ENCODE data around the gene KANK2. TPM values are rescaled to one million over a fixed set of nuclear protein-coding genes. Genes with fewer than 3 reads are reported as not detected.
A peak's percentile ranks its signal among the peaks of the same experiment; 100 is the strongest.

KANK2 gene
- total and polyA plus RNA-seq, 2 of the 13 experiments (the other 11 are each of a cell fraction or from before 2014, with no cell fraction given) = 5.7 to 12.9 TPM

DNA sequence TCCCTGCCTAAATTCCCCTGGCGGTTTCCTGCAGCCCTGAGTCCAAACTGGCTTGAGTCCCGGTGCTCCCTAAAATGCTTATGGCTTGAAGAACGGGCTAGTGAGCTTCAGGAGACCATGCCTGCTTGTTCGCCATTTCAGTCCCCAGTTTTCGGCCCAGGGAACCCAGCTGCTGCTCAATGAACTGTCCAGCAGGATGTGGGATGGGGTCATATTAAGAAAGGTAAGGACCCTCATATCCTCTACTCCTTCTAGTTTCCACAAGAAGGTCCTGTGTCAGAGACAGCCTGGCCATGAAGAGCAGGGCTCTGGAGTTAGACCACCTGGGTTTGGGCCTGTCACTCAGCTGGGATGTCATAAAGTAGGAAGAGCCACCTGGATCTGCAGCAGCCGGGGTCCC lies 24.8 kb downstream of the KANK2 start (continued):
- TF ChIP-seq EED (CRISPR knock-in tag; IDR thresholded peaks at IDR 0.05) = no peak
- TF ChIP-seq ETV5 (CRISPR knock-in tag; IDR thresholded peaks at IDR 0.05; ENCODE audit: borderline replicate concordance) = no peak
- no peak for TF ChIP-seq MXD4 (CRISPR knock-in tag; IDR thresholded peaks at IDR 0.05)
- TF ChIP-seq ZNF30 (CRISPR knock-in tag; IDR thresholded peaks at IDR 0.05) = no peak

DNA sequence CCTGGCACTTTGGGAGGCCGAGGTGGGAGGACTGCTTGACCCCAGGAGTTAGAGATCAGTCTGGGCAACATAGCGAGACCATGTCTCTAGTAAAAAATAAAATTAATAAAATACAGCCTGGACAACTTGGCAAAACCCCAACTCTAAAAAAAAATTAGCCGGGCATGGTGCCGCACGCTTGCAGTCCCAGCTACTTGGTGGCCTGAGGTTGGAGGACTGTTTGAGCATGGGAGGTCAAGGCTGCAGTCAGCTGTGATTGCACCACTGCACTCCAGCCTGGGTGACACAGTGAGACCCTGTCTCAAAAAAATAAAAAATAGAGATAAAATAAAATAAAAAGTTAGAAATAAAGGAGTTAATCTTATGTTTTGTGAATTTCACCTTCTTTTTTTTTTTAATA lies 26.2 kb downstream of the KANK2 start:
- DNase-seq (ENCODE audit: low spot score) = no peak
- Histone ChIP-seq H3K9me3 (ENCODE audit: low read length) (no peaks in the 10 kb centered on the region), H4K20me1 (ENCODE audit: insufficient read depth, low read length) (no peaks in the 10 kb centered on the region), H2AFZ (ENCODE audit: low read length) (no peak overlapping the region), H3K27me3 (ENCODE audit: control insufficient read depth in 1 of 2, insufficient read depth in 2 of 2, low read length in 2 of 2) (no peaks in the 10 kb centered on the region), H3K9ac (ENCODE audit: insufficient read depth, low read depth, low read length) (no peak overlapping the region), H3K4me1 (ENCODE audit: insufficient read depth, low read length) (no peaks in the 10 kb centered on the region), H3K36me3 (replicated peaks in 1 of 2; ENCODE audit: control insufficient read depth in 1 of 2, insufficient read depth in 2 of 2, low read length in 2 of 2) (peaks cover 4 to 20% of the 10 kb centered on the region in 2 experiments; a peak in 3 of 5 replicates), H3K4me3 (replicated peaks in 1 of 3; ENCODE audit: insufficient read depth in 1 of 3, low read depth in 2 of 3, low read length in 3 of 3) (no peak overlapping the region), H3K79me2 (ENCODE audit: insufficient read depth, low read length) (no peaks in the 10 kb centered on the region), H3K4me2 (ENCODE audit: low read depth, low read length) (no peak overlapping the region), H3K27ac (ENCODE audit: extremely low read length, insufficient read depth, low read length) (no peak overlapping the region)
- ATAC-seq = 0 out of 3 replicates have a peak, but pooled peaks have one; percentile 28
- TF ChIP-seq, protein P1, sequence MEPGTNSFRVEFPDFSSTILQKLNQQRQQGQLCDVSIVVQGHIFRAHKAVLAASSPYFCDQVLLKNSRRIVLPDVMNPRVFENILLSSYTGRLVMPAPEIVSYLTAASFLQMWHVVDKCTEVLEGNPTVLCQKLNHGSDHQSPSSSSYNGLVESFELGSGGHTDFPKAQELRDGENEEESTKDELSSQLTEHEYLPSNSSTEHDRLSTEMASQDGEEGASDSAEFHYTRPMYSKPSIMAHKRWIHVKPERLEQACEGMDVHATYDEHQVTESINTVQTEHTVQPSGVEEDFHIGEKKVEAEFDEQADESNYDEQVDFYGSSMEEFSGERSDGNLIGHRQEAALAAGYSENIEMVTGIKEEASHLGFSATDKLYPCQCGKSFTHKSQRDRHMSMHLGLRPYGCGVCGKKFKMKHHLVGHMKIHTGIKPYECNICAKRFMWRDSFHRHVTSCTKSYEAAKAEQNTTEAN (CRISPR knock-in tag; conservative IDR thresholded peaks at IDR 0.05) = no peak
- TF ChIP-seq, protein P2, sequence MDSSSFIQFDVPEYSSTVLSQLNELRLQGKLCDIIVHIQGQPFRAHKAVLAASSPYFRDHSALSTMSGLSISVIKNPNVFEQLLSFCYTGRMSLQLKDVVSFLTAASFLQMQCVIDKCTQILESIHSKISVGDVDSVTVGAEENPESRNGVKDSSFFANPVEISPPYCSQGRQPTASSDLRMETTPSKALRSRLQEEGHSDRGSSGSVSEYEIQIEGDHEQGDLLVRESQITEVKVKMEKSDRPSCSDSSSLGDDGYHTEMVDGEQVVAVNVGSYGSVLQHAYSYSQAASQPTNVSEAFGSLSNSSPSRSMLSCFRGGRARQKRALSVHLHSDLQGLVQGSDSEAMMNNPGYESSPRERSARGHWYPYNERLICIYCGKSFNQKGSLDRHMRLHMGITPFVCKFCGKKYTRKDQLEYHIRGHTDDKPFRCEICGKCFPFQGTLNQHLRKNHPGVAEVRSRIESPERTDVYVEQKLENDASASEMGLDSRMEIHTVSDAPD (CRISPR knock-in tag; IDR thresholded peaks at IDR 0.05) = no peak
- TF ChIP-seq SSRP1 (CRISPR knock-in tag; IDR thresholded peaks at IDR 0.05) (no peak), NR2F6 (IDR thresholded peaks at IDR 0.05) (0 out of 2 replicates have a peak, but pooled peaks have one; percentile 10), NR2F6 (CRISPR knock-in tag; IDR thresholded peaks at IDR 0.05) (peak; percentile 49; the same call in 1 of the 2 replicates), NFYB (CRISPR knock-in tag; IDR thresholded peaks at IDR 0.05) (no peak), RARA (CRISPR knock-in tag; IDR thresholded peaks at IDR 0.05) (peak; percentile 31; the same call in 1 of the 2 replicates), NR2C2 (CRISPR knock-in tag; IDR thresholded peaks at IDR 0.05; ENCODE audit: borderline replicate concordance) (0 out of 2 replicates have a peak, but pooled peaks have one; percentile 25), RFX5 (IDR thresholded peaks at IDR 0.05; ENCODE audit: low read depth, low read length) (no peak)
- WGBS (ENCODE audit: low lambda C conversion rate) = 80% methylated on average over 5 of the region's 5 CpGs
- in situ Hi-C loops (cut with HindIII; ENCODE audit: extremely low pct_ligation_motif_present, low pct_unique_long_range_greater_than_20kb) (no loop called here), intact Hi-C loops (cut with micrococcal nuclease; ENCODE audit: unreplicated experiment) (no loop called here)
- CTCF ChIA-PET (ENCODE audit: low intra/inter-chr PET ratio, low total read pairs) = no interaction called here
- BruUV-seq (replicated peaks) = no TSS peak
- POLR2A ChIA-PET = no interaction called here
- FAIRE-seq = no peak

Measured in HepG2 (cell line).